ENCODE measurements around the gene CSF2RB. TPM values are rescaled to one million over a fixed set of nuclear protein-coding genes. Genes with fewer than 3 reads are reported as not detected.

CSF2RB gene
- total and polyA plus RNA-seq, 10 of the 15 experiments (the other 5 are each of a cell fraction or from before 2014, with no cell fraction given), result 0.82 to 12.5 (median 5.4) TPM

DNA sequence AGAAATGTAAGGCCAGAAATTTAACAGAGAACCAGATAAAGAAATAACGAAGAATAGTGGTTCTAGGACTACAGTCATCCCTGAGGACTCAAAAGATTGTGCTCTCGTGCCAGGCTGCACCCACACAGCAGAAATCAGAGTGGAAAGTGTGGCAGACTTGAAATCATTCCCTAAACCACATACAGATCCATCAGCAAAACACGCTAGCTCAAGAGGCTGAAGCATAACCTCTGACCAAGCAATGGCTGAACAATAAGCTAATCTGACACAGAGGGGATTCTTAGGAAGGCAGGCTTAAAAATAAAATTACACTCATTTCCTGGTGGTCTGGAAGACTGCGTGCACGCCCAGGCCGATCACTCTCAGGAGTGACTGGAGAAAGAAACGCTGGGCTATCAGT, 33.7 kb upstream of the CSF2RB start:
- Histone ChIP-seq H3K9ac (ENCODE audit: control insufficient read depth, insufficient read depth, low read length) (no peak overlapping the region), H3K4me1 (ENCODE audit: control insufficient read depth, insufficient read depth, low read length) (no peaks in the 10 kb centered on the region), H3K79me2 (ENCODE audit: control insufficient read depth, insufficient read depth, low read length) (no peaks in the 10 kb centered on the region), H3K27ac (ENCODE audit: control insufficient read depth, insufficient read depth) (no peak overlapping the region), H4K20me1 (ENCODE audit: control insufficient read depth, insufficient read depth) (no peaks in the 10 kb centered on the region), H3K9me3 (replicated peaks; ENCODE audit: control insufficient read depth, insufficient read depth, low read length) (peaks cover 5% of the 10 kb centered on the region; the same call in 2 of the 3 replicates), H3K4me2 (ENCODE audit: control insufficient read depth, insufficient read depth) (no peak overlapping the region), H2AFZ (ENCODE audit: control insufficient read depth, low read depth, low read length) (no peak overlapping the region), H3K27me3 (replicated peaks in 1 of 2; ENCODE audit: control insufficient read depth in 2 of 2, insufficient read depth in 2 of 2, low read length in 1 of 2) (no peaks in the 10 kb centered on the region), H3K4me3 (no peak overlapping the region), H3K36me3 (ENCODE audit: control insufficient read depth in 2 of 2, insufficient read depth in 2 of 2, low read length in 1 of 2) (peaks cover 4 to 10% of the 10 kb centered on the region in 2 experiments; a peak in 3 of 4 replicates)
- no peak for FAIRE-seq
- ChIA-PET POLR2A (interaction anchor here (0.7 kb wide), 1 partner anchor 22 kb away, joined by 6 read pairs; no protein-coding TSS in a partner anchor), SMC1A (ENCODE audit: uncharacterized antibody, unreplicated experiment) (interaction anchor here (1.0 to 1.2 kb wide), 2 partner anchors 19 to 21 kb away, joined by 4 read pairs; partner anchors contain the start of gene NCF4), CTCF (interaction anchor here (1.5 kb wide), 1 partner anchor 22 kb away, joined by 3 read pairs; no protein-coding TSS in a partner anchor), RAD21 (ENCODE audit: unreplicated experiment) (no interaction called here)
- DNase-seq (ENCODE audit: low read depth, low spot score), result no peak
- intact Hi-C loops (cut with micrococcal nuclease; ENCODE audit: unreplicated experiment) (no loop called here), in situ Hi-C loops (cut with MboI) (no loop called here)
- BruUV-seq (replicated peaks), result no TSS peak
- no peak for ATAC-seq
- 78% methylated on average over 7 of the region's 7 CpGs for WGBS (ENCODE audit: insufficient coverage, insufficient replicate concordance, low lambda C conversion rate, missing lambda C conversion rate)
- TF ChIP-seq RAD51 (IDR thresholded peaks at IDR 0.05), result no peak

DNA sequence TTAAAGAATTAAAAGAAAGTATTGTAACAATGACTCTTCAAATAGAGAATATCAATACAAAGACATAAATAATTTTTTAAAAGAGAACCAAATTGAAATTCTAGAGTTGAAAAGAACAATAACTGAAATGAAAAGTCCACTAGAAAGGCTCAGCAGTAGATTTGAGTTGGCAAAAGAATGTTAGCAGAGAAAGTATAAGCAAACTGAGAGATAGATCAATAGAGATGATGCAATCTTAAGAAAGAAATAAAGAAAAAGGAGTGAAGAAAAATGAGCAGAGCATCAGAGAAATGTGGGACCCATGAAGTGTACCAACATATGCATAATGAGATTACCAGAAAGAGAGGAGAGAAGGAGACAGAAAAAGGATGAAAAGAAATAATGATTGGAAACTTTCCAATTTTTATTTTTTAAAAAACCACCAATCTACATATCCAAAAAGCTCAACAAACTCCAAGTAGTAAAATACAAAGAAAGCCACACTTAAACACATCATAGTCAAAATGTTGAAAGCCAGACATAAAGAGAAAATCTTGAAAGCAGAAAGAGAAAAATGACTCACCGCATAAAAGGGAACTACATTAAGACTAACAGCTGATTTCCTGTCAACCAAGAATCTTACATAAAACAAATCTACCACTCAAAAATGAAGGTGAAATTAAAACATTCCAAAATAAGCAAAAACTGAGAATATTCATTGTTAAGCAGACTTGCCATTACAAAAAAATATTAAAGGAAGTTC, 31.8 kb upstream of the CSF2RB start:
- no peak for DNase-seq (ENCODE audit: low read depth, low spot score)
- peak; percentile 27; the same call in 1 of the 3 replicates for ATAC-seq
- no peaks in the 10 kb centered on the region for H3K79me2 ChIP-seq (ENCODE audit: control insufficient read depth, insufficient read depth, low read length)
- BruUV-seq (replicated peaks), result no TSS peak
- H3K27ac ChIP-seq (ENCODE audit: control insufficient read depth, insufficient read depth), result no peak overlapping the region
- SMC1A ChIA-PET (ENCODE audit: uncharacterized antibody, unreplicated experiment), result interaction anchor here (1.3 to 1.7 kb wide), 2 partner anchors 10 to 20 kb away, joined by 6 read pairs; no protein-coding TSS in a partner anchor
- peak; percentile 84; the same call in 1 of the 2 replicates for TF ChIP-seq CBX5 (IDR thresholded peaks at IDR 0.05; ENCODE audit: low read depth)
- TF ChIP-seq MTA2 (IDR thresholded peaks at IDR 0.05; ENCODE audit: low read depth), result no peak
- no peak for TF ChIP-seq SMARCA5 (IDR thresholded peaks at IDR 0.05)
- 0 out of 2 replicates have a peak, but pooled peaks have one; percentile 41 for TF ChIP-seq NBN (IDR thresholded peaks at IDR 0.05)
- TF ChIP-seq KLF5 (IDR thresholded peaks at IDR 0.05; ENCODE audit: partially characterized antibody), result no peak
- TF ChIP-seq, protein P1, sequence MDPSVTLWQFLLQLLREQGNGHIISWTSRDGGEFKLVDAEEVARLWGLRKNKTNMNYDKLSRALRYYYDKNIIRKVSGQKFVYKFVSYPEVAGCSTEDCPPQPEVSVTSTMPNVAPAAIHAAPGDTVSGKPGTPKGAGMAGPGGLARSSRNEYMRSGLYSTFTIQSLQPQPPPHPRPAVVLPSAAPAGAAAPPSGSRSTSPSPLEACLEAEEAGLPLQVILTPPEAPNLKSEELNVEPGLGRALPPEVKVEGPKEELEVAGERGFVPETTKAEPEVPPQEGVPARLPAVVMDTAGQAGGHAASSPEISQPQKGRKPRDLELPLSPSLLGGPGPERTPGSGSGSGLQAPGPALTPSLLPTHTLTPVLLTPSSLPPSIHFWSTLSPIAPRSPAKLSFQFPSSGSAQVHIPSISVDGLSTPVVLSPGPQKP (IDR thresholded peaks at IDR 0.05; ENCODE audit: low read depth, low read length), result no peak
- TF ChIP-seq YBX1 (IDR thresholded peaks at IDR 0.05), result no peak
- TF ChIP-seq, protein P2, sequence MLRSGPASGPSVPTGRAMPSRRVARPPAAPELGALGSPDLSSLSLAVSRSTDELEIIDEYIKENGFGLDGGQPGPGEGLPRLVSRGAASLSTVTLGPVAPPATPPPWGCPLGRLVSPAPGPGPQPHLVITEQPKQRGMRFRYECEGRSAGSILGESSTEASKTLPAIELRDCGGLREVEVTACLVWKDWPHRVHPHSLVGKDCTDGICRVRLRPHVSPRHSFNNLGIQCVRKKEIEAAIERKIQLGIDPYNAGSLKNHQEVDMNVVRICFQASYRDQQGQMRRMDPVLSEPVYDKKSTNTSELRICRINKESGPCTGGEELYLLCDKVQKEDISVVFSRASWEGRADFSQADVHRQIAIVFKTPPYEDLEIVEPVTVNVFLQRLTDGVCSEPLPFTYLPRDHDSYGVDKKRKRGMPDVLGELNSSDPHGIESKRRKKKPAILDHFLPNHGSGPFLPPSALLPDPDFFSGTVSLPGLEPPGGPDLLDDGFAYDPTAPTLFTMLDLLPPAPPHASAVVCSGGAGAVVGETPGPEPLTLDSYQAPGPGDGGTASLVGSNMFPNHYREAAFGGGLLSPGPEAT (IDR thresholded peaks at IDR 0.05; ENCODE audit: low read depth), result peak; percentile 49; the same call in 1 of the 2 replicates
- 0 out of 2 replicates have a peak, but pooled peaks have one; percentile 15 for TF ChIP-seq ATF7 (IDR thresholded peaks at IDR 0.05; ENCODE audit: low read depth)
- TF ChIP-seq JUNB (IDR thresholded peaks at IDR 0.05), result peak; percentile 65
- peak; percentile 63 for TF ChIP-seq TCF7 (IDR thresholded peaks at IDR 0.05; ENCODE audit: borderline replicate concordance)
- TF ChIP-seq RB1 (IDR thresholded peaks at IDR 0.05; ENCODE audit: borderline replicate concordance), result no peak
- TF ChIP-seq CBX3 (IDR thresholded peaks at IDR 0.05; ENCODE audit: borderline replicate concordance, low read depth), result 0 out of 2 replicates have a peak, but pooled peaks have one; percentile 30
- 0 out of 2 replicates have a peak, but pooled peaks have one; percentile 31 for TF ChIP-seq RUNX3 (IDR thresholded peaks at IDR 0.05; ENCODE audit: low read length)
- CTCF ChIA-PET, result interaction anchor here (0.8 to 1.0 kb wide), 2 partner anchors 8 to 10 kb away, joined by 3 read pairs; no protein-coding TSS in a partner anchor
- no peak overlapping the region for H3K9ac ChIP-seq (ENCODE audit: control insufficient read depth, insufficient read depth, low read length)
- no peak overlapping the region for H3K4me2 ChIP-seq (ENCODE audit: control insufficient read depth, insufficient read depth)
- no peaks in the 10 kb centered on the region for H3K4me1 ChIP-seq (ENCODE audit: control insufficient read depth, insufficient read depth, low read length)
- in situ Hi-C loops (cut with MboI), result no loop called here
- RAD21 ChIA-PET (ENCODE audit: unreplicated experiment), result no interaction called here
- intact Hi-C loops (cut with micrococcal nuclease; ENCODE audit: unreplicated experiment), result no loop called here
- FAIRE-seq, result no peak
- H3K9me3 ChIP-seq (replicated peaks; ENCODE audit: control insufficient read depth, insufficient read depth, low read length), result peaks cover 5% of the 10 kb centered on the region; the same call in 2 of the 3 replicates
- peaks cover 4% of the 10 kb centered on the region in 2 experiments; a peak in 2 of 4 replicates for H3K36me3 ChIP-seq (ENCODE audit: control insufficient read depth in 2 of 2, insufficient read depth in 2 of 2, low read length in 1 of 2)
- H3K27me3 ChIP-seq (replicated peaks in 1 of 2; ENCODE audit: control insufficient read depth in 2 of 2, insufficient read depth in 2 of 2, low read length in 1 of 2), result no peaks in the 10 kb centered on the region
- H4K20me1 ChIP-seq (ENCODE audit: control insufficient read depth, insufficient read depth), result no peaks in the 10 kb centered on the region
- POLR2A ChIA-PET, result no interaction called here
- WGBS (ENCODE audit: insufficient coverage, insufficient replicate concordance, low lambda C conversion rate, missing lambda C conversion rate), result 0% methylated on average over 1 of the region's 1 CpG
- H3K4me3 ChIP-seq, result no peak overlapping the region
- H2AFZ ChIP-seq (ENCODE audit: control insufficient read depth, low read depth, low read length), result no peak overlapping the region

Measured in GM12878 (cell line).